Measurements from ENCODE around the gene OPALIN.

The OPALIN gene

DNA sequence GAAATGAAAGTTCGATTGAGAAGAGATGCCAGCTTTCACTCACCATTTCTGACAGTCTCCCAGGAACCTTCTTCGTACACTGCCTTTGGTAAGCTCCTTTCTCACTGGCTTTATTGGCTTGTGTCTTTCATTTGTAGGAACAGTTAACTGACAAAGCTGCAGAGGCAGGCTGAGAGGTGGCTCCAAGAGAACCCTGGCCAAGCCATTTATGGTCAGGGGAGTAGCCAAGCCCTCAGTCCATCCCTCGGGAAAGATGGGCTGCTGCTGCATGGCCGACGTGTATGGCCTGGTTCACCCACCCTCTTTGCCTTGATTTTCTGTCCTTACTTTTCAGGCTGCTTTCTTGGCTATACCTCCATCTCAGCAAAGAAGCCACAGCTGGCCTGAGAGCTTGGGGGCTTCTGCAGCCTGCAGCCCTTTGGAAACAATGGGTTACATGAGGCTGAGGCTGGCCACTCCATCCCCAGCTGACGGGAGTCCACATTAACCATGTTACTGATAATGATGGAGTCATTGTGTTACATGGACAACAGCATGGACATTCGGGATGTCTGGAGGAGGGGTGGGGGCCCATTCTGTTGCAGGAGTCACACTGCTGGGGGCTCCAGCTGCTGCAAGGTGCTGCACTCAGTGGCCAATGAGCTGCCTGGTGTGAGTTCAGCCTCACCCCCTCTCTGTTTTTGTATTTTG is at the start of gene OPALIN:
Gene OPALIN, minus strand, starts transcription at position 152 of the 690 bp plus-strand sequence. Its CDS starts 106 bp downstream, at position 46.
- DNase-seq, result no peak

GRCh38 chr10:96408201-96408600 is 49.4 kb upstream of the OPALIN start:
- DNase-seq, result no peak

- no peak for DNase-seq
Observed at GRCh38 chr10:96407560-96408069, 48.8 kb upstream of the OPALIN start.

GRCh38 chr10:96406091-96406490 is 47.3 kb upstream of the OPALIN start:
- no peak for DNase-seq

DNA sequence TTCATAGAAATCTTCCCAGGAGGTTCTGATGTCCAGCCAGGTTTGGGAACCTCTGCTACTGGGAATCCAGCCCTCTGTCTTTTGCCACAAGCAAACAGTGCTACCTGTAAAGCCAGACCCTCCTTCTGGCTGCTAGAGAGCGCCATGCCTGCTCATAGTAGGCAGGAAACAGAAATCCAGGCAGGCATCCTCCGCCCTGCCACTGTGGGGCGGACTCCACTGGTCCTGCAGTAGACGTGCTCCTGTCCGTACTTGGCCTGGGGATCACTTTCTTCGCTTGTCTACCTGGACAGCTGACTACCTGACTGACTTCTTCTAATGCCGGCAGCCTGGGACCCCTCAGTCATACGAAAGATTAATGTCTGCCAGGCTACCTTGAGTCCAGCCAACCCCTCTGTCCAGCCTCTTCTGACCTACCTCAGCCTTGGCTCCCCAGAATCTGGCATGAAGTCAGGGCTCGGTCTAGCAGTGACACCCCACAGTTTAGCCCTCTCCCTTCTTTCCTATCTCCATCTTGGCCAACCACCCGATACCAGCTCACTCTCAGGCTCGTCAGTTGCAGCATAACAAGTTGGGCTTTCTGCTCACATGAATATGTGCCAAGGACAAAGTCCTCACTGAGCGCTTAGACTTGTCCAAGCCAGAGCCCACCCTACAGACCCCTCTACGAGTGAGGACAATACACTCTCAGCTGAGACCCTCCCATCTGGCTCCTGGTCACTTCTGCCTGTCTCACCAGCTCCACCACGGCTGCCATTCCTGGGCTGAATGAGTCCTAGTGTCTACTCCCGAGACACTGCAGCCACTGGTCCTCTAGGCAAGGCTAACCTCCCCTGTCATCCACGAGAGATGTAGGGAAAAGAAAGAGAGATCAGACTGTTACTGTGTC is 43.9 kb upstream of the OPALIN start:
- no peak for DNase-seq

DNA sequence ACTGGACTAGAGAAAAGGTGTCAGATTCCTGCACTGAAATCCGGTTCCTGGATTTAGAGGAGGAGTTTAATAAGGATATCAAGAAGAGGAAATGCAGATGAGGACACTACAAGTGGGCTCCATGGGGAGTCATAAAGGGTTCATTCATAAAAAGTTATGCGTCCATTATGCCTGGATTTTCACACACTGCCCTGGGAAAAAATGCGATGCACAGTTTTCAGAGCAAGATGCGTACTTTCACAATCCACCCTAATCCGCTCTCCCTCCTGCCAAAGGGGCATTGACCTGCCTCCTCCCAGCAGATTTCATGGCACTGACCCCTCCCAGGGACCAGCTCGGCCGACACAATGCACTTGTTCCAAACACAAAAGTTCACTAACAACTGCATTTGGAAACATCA is 42.2 kb upstream of the OPALIN start:
- no peak for DNase-seq

GRCh38 chr10:96400465-96400864 is 41.7 kb upstream of the OPALIN start:
- no peak for DNase-seq

DNA sequence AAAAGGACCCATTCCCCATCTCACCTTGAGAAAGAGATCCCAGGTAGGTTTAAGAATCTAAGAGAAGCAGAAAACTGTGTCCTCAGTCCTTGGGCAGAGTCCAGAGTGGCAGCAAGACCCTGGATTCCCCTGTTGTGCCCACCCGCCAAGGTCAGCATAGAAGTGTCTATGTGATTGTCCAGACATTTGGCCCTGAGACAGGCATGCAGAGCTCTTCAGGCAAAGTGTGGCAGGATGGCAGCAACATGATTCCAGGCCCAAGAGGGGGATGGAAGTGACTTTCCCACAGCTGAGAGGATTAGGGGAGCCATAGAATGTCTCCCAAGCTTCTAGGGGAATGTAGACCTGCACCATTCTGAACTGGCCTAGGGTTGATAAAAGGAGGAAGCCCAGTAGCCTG is 39.1 kb upstream of the OPALIN start:
- no peak for DNase-seq

DNA sequence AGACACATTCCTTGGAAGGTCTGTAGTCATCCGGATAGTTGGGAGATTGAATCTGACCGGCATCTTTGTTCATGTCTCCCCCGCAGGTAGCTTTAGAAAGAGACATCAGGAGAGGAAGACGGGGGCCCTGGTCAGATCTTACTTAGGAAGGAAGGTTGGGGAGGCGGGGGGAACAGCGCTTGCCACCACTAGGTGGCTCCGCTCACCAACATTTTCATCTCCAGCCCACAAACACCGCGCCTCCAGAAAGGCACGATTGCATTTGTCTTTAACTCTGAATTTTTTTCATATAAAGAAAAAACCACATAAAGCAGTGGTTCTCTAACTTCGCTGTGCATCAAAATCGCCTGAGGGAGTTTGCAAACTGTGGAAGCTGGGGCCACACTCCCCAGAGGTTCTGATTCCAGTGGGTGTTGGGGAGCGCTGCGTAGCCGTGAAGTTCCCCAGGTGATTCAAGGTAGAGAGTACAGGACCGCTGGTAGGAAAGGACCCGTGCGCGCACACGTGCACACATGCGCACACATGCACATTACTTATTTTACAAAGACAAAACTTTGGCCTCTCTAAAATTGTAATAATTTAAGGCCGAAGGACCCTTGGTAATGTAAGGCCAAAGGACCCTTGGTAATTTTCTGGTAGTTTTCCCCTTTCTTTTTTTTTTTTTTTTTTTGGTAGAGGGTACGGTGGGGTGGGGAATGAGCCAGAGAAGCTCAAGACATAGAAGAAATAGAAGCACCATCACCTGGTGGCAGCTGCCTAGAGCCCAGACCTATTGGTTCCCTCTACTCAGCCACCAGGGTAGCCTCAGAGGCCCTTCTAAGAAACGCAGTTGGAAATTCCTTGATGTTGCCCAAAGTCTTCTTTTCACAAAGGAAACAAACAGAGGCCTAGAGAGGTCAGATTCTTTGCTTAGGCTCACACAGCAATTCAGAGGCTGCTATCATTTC is 37.4 kb upstream of the OPALIN start:
- peak; percentile 6 to 22 for DNase-seq

DNA sequence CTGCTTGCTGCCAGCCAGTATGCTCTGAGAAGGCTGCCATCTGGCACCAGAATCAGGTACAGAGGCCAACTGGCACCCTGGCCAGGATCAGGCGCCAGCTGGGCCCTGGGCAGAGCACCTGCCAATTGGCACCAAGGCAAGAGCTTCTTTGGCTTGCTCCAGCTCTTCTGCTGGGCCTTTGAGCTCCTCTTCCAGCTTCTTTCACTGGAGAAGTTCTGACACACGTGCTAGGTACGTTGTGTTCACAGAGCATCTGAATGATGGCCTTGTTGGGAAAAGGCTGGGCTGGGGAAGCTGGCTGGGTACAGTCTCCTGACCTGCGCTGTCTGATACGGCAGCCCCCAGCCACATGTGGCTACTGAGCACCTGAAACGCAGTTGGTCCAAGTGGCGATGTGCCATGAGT is 31.7 kb upstream of the OPALIN start:
- DNase-seq, result peak in 1 of 2 experiments; percentile 6

DNA sequence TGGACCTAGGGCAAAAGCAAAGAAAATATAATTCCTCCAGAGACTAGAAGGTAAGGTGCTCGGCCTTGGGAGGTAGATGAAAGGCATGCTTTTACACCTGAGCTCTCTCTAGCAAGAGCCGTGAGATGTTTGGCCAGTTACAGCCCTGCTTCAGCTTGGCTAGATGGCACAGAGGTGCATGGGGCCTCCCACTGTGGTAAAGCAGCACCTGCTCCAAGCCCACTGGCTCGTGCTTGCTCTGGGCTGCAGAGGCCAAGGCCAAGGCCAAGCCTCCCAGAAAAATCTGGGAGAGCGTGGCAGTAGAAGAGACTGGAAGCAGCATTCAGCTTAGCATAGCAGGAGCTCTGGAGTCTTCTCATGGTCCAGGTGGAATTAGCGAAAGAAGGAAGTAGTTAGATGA is 31.0 kb upstream of the OPALIN start:
- DNase-seq, result no peak

DNA sequence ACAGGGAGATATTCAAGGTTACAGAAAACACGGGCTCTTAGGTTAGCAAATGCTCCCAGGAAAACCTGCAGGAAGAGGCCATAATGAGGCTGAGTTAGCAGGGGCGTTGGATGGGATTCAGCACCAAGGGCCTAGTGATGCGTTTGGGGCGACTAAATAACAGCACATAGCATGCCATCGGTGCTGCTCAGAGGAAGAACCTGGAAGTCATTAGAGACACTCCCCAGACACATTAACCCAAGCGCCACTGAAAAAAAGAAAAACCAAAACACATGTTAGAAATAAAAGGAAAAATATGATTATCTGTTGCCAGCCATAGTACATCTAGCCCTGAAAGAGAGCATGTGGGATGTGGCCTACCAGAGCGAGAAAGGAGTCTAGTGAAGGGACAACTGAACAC is 28.8 kb upstream of the OPALIN start:
- no peak for DNase-seq

GRCh38 chr10:96387161-96387560 is 28.4 kb upstream of the OPALIN start:
- DNase-seq, result no peak

DNA sequence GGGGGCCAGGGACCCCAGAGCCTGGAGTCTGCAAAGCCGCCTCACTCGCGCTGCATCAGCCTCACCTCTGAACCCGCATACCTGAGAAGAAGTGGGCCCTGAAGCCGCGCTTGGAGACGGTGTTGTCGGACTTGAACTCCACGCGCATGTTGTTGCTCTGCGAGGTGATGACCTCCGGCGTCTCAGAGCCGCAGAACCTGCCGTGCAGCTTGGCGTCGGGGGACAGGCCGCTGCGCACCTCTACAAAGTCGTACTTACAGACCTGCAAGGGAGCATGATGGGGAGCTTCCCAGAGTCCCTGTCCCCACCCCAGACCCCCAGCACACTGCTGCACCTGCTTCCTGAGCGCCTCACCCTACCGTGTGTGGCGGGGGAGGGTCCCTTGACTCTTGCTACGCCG is 25.7 kb upstream of the OPALIN start:
- DNase-seq, result no peak

DNA sequence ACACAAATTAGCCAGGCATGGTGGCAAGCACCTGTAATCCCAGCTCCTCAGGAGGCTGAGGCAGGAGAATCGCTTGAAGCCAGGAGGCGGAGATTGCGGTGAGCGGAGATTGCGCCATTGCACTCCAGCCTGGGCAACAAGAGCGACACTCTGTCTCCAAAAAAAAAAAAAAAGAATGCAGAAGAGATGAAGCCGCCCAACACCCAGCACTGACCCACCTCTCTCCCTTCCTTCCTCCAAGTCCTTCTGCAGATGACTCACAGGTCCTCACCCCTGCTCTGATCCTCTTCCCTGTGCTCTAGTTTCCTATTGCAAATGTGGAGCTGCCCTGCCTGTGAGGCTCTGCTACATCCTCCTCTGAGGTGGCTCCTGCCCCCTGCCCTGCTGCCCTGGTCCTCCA is 22.0 kb upstream of the OPALIN start:
- no peak for DNase-seq

DNA sequence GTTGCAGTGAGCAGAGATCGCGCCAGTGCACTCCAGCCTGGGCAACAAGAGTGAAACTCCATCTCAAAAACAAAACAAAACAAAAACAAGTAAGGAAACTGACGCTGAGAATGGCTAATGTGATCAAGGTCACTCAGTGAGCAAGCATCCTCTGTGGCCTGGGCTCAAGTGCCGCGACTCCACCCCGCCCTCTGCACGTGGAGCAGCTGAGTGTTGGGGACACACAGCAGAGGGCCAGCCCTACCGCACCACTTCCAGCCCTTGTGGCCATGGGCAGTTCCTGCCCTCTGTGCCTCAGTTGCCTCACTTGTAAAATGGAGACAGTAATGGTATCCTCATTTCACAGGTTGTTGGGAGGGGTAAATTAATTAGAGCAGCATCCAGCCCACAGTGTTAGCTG is 21.0 kb upstream of the OPALIN start:
- no peak for DNase-seq

GRCh38 chr10:96378741-96379140 is 19.9 kb upstream of the OPALIN start:
- DNase-seq, result no peak

GRCh38 chr10:96377816-96378294 is 19.1 kb upstream of the OPALIN start:
- DNase-seq, result no peak

- no peak for DNase-seq
Observed at GRCh38 chr10:96376483-96376882, 17.7 kb upstream of the OPALIN start.

GRCh38 chr10:96374985-96375830 is 16.4 kb upstream of the OPALIN start:
- DNase-seq, result peak; percentile 81 to 86

- DNase-seq, result no peak
Observed at GRCh38 chr10:96374639-96374984, 15.8 kb upstream of the OPALIN start.

GRCh38 chr10:96374004-96374403 is 15.2 kb upstream of the OPALIN start:
- no peak for DNase-seq
